Measurements from ENCODE around the gene SCYGR2.
"Not testable (repeated sequence)": the region's sequence is repeated elsewhere in the genome, so short reads cannot be mapped to it uniquely, and the experiment has no call there.

The SCYGR2 gene

GRCh38 chr2:227598835-227599503, at the start of gene SCYGR2:
TSS of gene SCYGR2 (plus strand) at chr2:227598893. CDS start at chr2:227598893, 0 bp downstream.
- in situ Hi-C loops (cut with HindIII; ENCODE audit: low sequenced_read_pairs): not testable (repeated sequence)

GRCh38 chr2:227551836-227552235, 46.9 kb upstream of the SCYGR2 start:
- in situ Hi-C loops (cut with HindIII; ENCODE audit: low sequenced_read_pairs): no loop called here

GRCh38 chr2:227562581-227562980, 36.1 kb upstream of the SCYGR2 start:
- in situ Hi-C loops (cut with HindIII; ENCODE audit: low sequenced_read_pairs): no loop called here

GRCh38 chr2:227565080-227565479, 33.6 kb upstream of the SCYGR2 start:
- in situ Hi-C loops (cut with HindIII; ENCODE audit: low sequenced_read_pairs): no loop called here

- in situ Hi-C loops (cut with HindIII; ENCODE audit: low sequenced_read_pairs): no loop called here
Observed at GRCh38 chr2:227566012-227566411, 32.7 kb upstream of the SCYGR2 start.

GRCh38 chr2:227568852-227569169, 29.9 kb upstream of the SCYGR2 start:
- in situ Hi-C loops (cut with HindIII; ENCODE audit: low sequenced_read_pairs): no loop called here

- in situ Hi-C loops (cut with HindIII; ENCODE audit: low sequenced_read_pairs): no loop called here
Observed at GRCh38 chr2:227570615-227571014, 28.1 kb upstream of the SCYGR2 start.

- in situ Hi-C loops (cut with HindIII; ENCODE audit: low sequenced_read_pairs): no loop called here
Observed at GRCh38 chr2:227576110-227576509, 22.6 kb upstream of the SCYGR2 start.

- in situ Hi-C loops (cut with HindIII; ENCODE audit: low sequenced_read_pairs): no loop called here
Observed at GRCh38 chr2:227576812-227577211, 21.9 kb upstream of the SCYGR2 start.

GRCh38 chr2:227577555-227577954, 21.1 kb upstream of the SCYGR2 start:
- in situ Hi-C loops (cut with HindIII; ENCODE audit: low sequenced_read_pairs): no loop called here

- in situ Hi-C loops (cut with HindIII; ENCODE audit: low sequenced_read_pairs): no loop called here
Observed at GRCh38 chr2:227578642-227579041, 20.1 kb upstream of the SCYGR2 start.

- in situ Hi-C loops (cut with HindIII; ENCODE audit: low sequenced_read_pairs): no loop called here
Observed at GRCh38 chr2:227579791-227580190, 18.9 kb upstream of the SCYGR2 start.

GRCh38 chr2:227582369-227582768, 16.3 kb upstream of the SCYGR2 start:
- in situ Hi-C loops (cut with HindIII; ENCODE audit: low sequenced_read_pairs): no loop called here

GRCh38 chr2:227592694-227593387, 5.9 kb upstream of the SCYGR2 start:
- in situ Hi-C loops (cut with HindIII; ENCODE audit: low sequenced_read_pairs): no loop called here

- in situ Hi-C loops (cut with HindIII; ENCODE audit: low sequenced_read_pairs): no loop called here
Observed at GRCh38 chr2:227595797-227596196, 2.9 kb upstream of the SCYGR2 start.

- in situ Hi-C loops (cut with HindIII; ENCODE audit: low sequenced_read_pairs): no loop called here
Observed at GRCh38 chr2:227597036-227597435, 1.7 kb upstream of the SCYGR2 start.

- in situ Hi-C loops (cut with HindIII; ENCODE audit: low sequenced_read_pairs): no loop called here
Observed at GRCh38 chr2:227597998-227598397, 695 bp upstream of the SCYGR2 start.

- in situ Hi-C loops (cut with HindIII; ENCODE audit: low sequenced_read_pairs): no loop called here
Observed at GRCh38 chr2:227602358-227602757, 3.7 kb downstream of the SCYGR2 start.

- in situ Hi-C loops (cut with HindIII; ENCODE audit: low sequenced_read_pairs): no loop called here
Observed at GRCh38 chr2:227606476-227606875, 7.8 kb downstream of the SCYGR2 start.

GRCh38 chr2:227607941-227608340, 9.2 kb downstream of the SCYGR2 start:
- in situ Hi-C loops (cut with HindIII; ENCODE audit: low sequenced_read_pairs): no loop called here

GRCh38 chr2:227608561-227609338, 10.1 kb downstream of the SCYGR2 start:
- in situ Hi-C loops (cut with HindIII; ENCODE audit: low sequenced_read_pairs): no loop called here

- in situ Hi-C loops (cut with HindIII; ENCODE audit: low sequenced_read_pairs): no loop called here
Observed at GRCh38 chr2:227610123-227610522, 11.4 kb downstream of the SCYGR2 start.

All from DLD1 (cell line).